ENCODE data around the gene EXOSC7. TPM values are rescaled to one million over a fixed set of nuclear protein-coding genes. Genes with fewer than 3 reads are reported as not detected.

The EXOSC7 gene
- polyA plus RNA-seq, 3 donors: 16.8 to 23.9 (median 18.8) TPM

DNA sequence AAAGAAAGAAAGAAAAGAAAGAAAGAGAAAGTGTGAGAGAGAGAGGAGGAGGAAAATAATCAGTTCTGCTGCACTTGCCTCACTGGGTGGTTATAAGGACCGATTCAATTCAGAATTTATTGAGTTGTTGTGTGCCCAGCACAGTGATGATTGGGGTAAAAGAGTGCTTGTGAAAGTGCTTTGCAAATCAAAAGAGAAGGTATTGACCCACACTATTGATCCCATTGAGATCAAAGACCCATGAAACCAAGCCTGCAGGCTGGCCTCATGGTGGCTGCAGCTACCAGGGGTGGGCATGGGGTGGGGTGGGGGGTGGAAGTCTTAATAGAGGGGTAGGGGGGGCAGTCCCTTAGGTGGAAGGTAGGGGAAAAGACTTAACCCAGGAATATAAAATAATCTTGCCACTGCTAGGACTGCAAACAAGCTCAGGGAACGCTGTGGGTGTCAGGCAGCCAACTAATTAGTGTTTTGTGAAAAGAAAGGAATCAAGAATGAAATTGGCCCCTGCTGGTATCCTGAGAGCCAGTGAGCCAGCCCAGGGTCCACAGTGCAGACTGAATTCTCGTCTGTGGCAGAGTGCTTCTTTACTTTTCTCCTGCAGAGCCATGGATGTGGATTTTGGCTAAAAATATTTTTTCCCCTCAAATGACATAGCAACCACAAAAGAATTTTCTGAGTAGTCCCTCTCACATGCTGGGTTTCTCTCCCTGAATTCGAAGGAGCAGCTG lies 84.3 kb downstream of the EXOSC7 start:
- H3K79me2 ChIP-seq (ENCODE audit: insufficient read depth, low read length): no peaks in the 10 kb centered on the region
- no peaks in the 10 kb centered on the region for H3K36me3 Mint-ChIP-seq
- intact Hi-C loops (cut with micrococcal nuclease): loop anchor here in 1 of 2 donors (10.0 kb wide), 1 partner anchor 54 kb away; no protein-coding TSS in a partner anchor

More for the DNA sequence above, 84.3 kb downstream of the EXOSC7 start:
- no peak overlapping the region for H3K4me3 Mint-ChIP-seq
- Histone ChIP-seq H3K36me3 (replicated peaks in 1 of 2; ENCODE audit: control insufficient read depth in 1 of 2, insufficient read depth in 2 of 2, low read length in 2 of 2) (no peaks in the 10 kb centered on the region), H3K4me3 (replicated peaks in 1 of 3; ENCODE audit: low read depth in 2 of 3, low read length in 3 of 3) (no peak overlapping the region), H2AFZ (ENCODE audit: insufficient read depth, low read depth, low read length, poor library complexity, severe bottlenecking) (no peak overlapping the region), H4K20me1 (ENCODE audit: insufficient read depth, low read length) (no peaks in the 10 kb centered on the region), H3K9me3 (replicated peaks in 1 of 2; ENCODE audit: control insufficient read depth in 1 of 2, insufficient read depth in 1 of 2, low read length in 2 of 2) (no peaks in the 10 kb centered on the region), H3K27ac (ENCODE audit: low read depth in 1 of 2, low read length in 2 of 2) (no peak overlapping the region), H3K27me3 (ENCODE audit: control insufficient read depth in 2 of 2, insufficient read depth in 2 of 2, low read length in 2 of 2) (no peaks in the 10 kb centered on the region), H3K9ac (ENCODE audit: insufficient read depth, low read length, poor library complexity, severe bottlenecking) (no peak overlapping the region), H3K4me2 (replicated peaks; ENCODE audit: extremely low read depth, low read length, poor library complexity, severe bottlenecking) (no peak overlapping the region), H3K4me1 (ENCODE audit: control insufficient read depth in 1 of 2, insufficient read depth in 2 of 2, low read length in 2 of 2) (peaks cover 52 to 65% of the 10 kb centered on the region in 2 donors)
- peak overlapping the region in 2 of 7 donors; percentile 24 to 46 for H3K27ac Mint-ChIP-seq
- H3K4me1 Mint-ChIP-seq: peaks cover 59% of the 10 kb centered on the region
- TF ChIP-seq CTCF (IDR thresholded peaks at IDR 0.05): no peak
- H3K27me3 Mint-ChIP-seq (ENCODE audit: low read depth in 3 of 3): peaks cover 0 to 2% (median 2%) of the 10 kb centered on the region in 3 donors
- no peak for DNase-seq
- WGBS (ENCODE audit: insufficient coverage): 100% methylated on average over 1 of the region's 4 CpGs
- peaks cover 0 to 6% (median 0%) of the 10 kb centered on the region in 7 donors for H3K9me3 Mint-ChIP-seq

Small RNA genes within 50 kb of the gene (small RNA-seq; reads per million reads assigned to genes)
- gene RNU5B-3P (ENCODE audit: insufficient read length, low read depth): not detected

Other genes with a start within 250 kb of the EXOSC7 start
- gene ZNF501, start 246.6 kb upstream of the EXOSC7 start, polyA plus RNA-seq: under 1 TPM; 0.08 to 0.59 (median 0.35) TPM
- gene KIAA1143, start 214.6 kb upstream of the EXOSC7 start, polyA plus RNA-seq: 10 to 100 TPM in 2 of 3 donors, 1 to 10 TPM in 1; 2.4 to 26.4 (median 19.1) TPM
- under 1 TPM in 2 of 3 donors, not detected in 1; 0.15 to 0.16 TPM for gene KIF15, start 214.4 kb upstream of the EXOSC7 start, polyA plus RNA-seq
- gene TMEM42, start 114.3 kb upstream of the EXOSC7 start, polyA plus RNA-seq: 10 to 100 TPM; 16.2 to 31.2 (median 27.5) TPM
- gene TGM4, start 101.6 kb upstream of the EXOSC7 start, polyA plus RNA-seq: under 1 TPM in 1 of 3 donors, not detected in 2; 0.04 TPM
- gene ZDHHC3, start 70 bp upstream of the EXOSC7 start, polyA plus RNA-seq: 10 to 100 TPM; 52.1 to 72.6 (median 61.3) TPM
- gene CLEC3B, start 50.1 kb downstream of the EXOSC7 start, polyA plus RNA-seq: 10 to 100 TPM in 2 of 3 donors, 1 to 10 TPM in 1; 3.9 to 22.7 (median 14.5) TPM
- gene CDCP1, start 170.1 kb downstream of the EXOSC7 start, polyA plus RNA-seq: 1 to 10 TPM in 1 of 3 donors, under 1 TPM in 2; 0.42 to 1.3 (median 0.52) TPM

Measured in CD14-positive monocyte (primary cell).